Uterus (tissue), 4 donors: ENCODE results near the gene SPATA7. TPM values are rescaled to one million over a fixed set of nuclear protein-coding genes. Genes with fewer than 3 reads are reported as not detected.

ENCODE experiments used
- DNase-seq, 2 donors: peaks; one replicate each; pipeline ENCODE4 v3.0.0-alpha.2; 2019 to 2020
- H3K27ac ChIP-seq, 2 donors: fragments of 200-600 bp; sonication (generic); 1 replicate in 1 of 2; 2 replicates in 1 of 2; pipeline ENCODE4 v1.5.1; 2016 to 2018
- H3K27me3 ChIP-seq, 2 donors: fragments of 200-600 bp; sonication (generic); one replicate each; pipeline ENCODE4 v1.5.1; 2018 to 2019; ENCODE audit warnings: control low read depth in 1 of 2
- H3K36me3 ChIP-seq, 2 donors: fragments of 200-600 bp; sonication (generic); one replicate each; pipeline ENCODE4 v1.5.1; 2019; ENCODE audit warnings: control low read depth in 1 of 2
- H3K4me1 ChIP-seq, 2 donors: fragments of 200-600 bp; sonication (generic); one replicate each; pipeline ENCODE4 v1.5.1; 2018 to 2019; ENCODE audit warnings: control low read depth in 1 of 2
- H3K4me3 ChIP-seq, 2 donors: fragments of 200-600 bp; sonication (generic); 1 replicate in 1 of 2; 2 replicates in 1 of 2; pipeline ENCODE4 v1.5.1; 2018 to 2019; ENCODE audit warnings: mild to moderate bottlenecking in 1 of 2
- H3K9me3 ChIP-seq, 2 donors: fragments of 200-600 bp; sonication (generic); one replicate each; pipeline ENCODE4 v1.5.1; 2019; ENCODE audit warnings: control low read depth in 1 of 2
- POLR2A ChIP-seq, 2 donors: fragments of 450-650 bp; IDR thresholded peaks; one replicate each; pipeline ENCODE4 v1.6.1; 2016; ENCODE audit warnings: antibody characterized with exemption in 2 of 2, mild to moderate bottlenecking in 1 of 2, moderate library complexity in 1 of 2
- intact Hi-C: fragments of 100-400 bp; cut with DNase I; formaldehyde crosslinking; loops from one replicate; pipeline ENCODE4 v1.15.1; 2023; ENCODE audit warnings: low total_unique reads
- total RNA-seq, 4 donors: library from RNA; depleted of rRNA in 3 of 4; stranded (reverse); fragments of >200 nt in 3 of 4; gene quantifications; one replicate each; pipeline versions ENCODE4 v1.1.0 to v1.2.4, GENCODE V29; 2014 to 2023
- TF ChIP-seq, protein P1 (sequence below), 4 experiments: fragments of 200-600 bp in 2 of 4; fragments of 450-650 bp in 2 of 4; sonication (generic) in 2 of 4; IDR thresholded peaks; one replicate each; pipeline ENCODE4 v1.5.1; 2016 to 2019; ENCODE audit warnings: antibody characterized with exemption in 4 of 4, mild to moderate bottlenecking in 2 of 4, moderate library complexity in 1 of 4
- donor health status: DM: yes; HTN: yes; CAD: no.

Gene SPATA7
- total RNA-seq, 4 donors from 2014 or later = 21.3 to 61.8 (median 41.6) TPM

- intact Hi-C loops = no loop called here
- DNase-seq = no peak
- Histone ChIP-seq H3K36me3 (no peaks in the 10 kb centered on the region), H3K9me3 (peaks cover 0 to 26% of the 10 kb centered on the region in 2 donors), H3K27ac (no peak overlapping the region), H3K4me1 (no peaks in the 10 kb centered on the region), H3K4me3 (no peak overlapping the region), H3K27me3 (no peaks in the 10 kb centered on the region)
- TF ChIP-seq POLR2A (IDR thresholded peaks at IDR 0.05) = no peak
- TF ChIP-seq, protein P1, sequence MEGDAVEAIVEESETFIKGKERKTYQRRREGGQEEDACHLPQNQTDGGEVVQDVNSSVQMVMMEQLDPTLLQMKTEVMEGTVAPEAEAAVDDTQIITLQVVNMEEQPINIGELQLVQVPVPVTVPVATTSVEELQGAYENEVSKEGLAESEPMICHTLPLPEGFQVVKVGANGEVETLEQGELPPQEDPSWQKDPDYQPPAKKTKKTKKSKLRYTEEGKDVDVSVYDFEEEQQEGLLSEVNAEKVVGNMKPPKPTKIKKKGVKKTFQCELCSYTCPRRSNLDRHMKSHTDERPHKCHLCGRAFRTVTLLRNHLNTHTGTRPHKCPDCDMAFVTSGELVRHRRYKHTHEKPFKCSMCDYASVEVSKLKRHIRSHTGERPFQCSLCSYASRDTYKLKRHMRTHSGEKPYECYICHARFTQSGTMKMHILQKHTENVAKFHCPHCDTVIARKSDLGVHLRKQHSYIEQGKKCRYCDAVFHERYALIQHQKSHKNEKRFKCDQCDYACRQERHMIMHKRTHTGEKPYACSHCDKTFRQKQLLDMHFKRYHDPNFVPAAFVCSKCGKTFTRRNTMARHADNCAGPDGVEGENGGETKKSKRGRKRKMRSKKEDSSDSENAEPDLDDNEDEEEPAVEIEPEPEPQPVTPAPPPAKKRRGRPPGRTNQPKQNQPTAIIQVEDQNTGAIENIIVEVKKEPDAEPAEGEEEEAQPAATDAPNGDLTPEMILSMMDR (IDR thresholded peaks at IDR 0.05) = no peak
Measured at GRCh38 chr14:88417594-88417993, 32.1 kb downstream of the SPATA7 start.

DNA sequence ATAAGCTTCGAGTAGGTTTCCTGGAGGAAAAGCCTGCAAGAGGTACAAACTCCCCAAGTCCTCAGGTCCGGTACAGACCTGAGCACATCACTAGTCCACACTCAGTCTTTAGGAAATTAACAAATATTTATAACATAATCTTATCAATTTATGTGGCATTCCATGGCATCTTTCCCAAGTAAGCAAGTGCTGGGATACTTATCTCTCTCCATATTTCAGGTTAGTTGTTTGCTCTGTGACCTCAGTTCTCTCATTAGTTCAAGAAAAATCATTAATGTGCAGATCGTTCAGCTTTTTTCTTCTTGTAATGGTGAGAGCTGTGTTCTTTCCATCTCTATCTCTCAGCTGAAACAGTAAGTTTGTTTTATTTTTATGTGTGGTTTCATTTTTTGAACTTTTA is 34.7 kb downstream of the SPATA7 start:
- no peak overlapping the region for H3K4me3 ChIP-seq
- intact Hi-C loops = no loop called here
- H3K27ac ChIP-seq = no peak overlapping the region
- no peaks in the 10 kb centered on the region for H3K36me3 ChIP-seq
- H3K9me3 ChIP-seq = peaks cover 0 to 26% of the 10 kb centered on the region in 2 donors
- no peak for DNase-seq
- no peaks in the 10 kb centered on the region for H3K4me1 ChIP-seq
- H3K27me3 ChIP-seq = no peaks in the 10 kb centered on the region
- TF ChIP-seq, protein P1 (IDR thresholded peaks at IDR 0.05) = no peak
- TF ChIP-seq POLR2A (IDR thresholded peaks at IDR 0.05) = no peak

DNA sequence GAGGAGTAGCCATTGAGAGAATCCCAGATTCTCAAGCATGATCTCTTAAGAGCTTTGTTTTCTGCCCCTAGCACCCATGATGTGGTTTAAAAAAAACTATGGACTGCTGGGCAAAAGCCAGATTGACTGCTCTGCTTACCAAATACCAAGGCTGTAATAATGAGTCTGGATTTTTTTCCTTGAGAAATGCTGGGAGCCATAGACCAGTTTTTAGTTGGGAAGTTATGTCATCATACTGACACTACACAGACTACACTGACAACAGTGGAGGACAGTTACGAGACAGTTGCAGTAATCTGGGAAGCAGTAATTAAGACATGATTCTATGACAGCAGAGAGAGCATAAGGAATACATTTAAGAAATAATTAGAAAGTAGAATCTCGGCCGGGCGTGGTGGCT is 35.8 kb downstream of the SPATA7 start:
- H3K27me3 ChIP-seq = no peaks in the 10 kb centered on the region
- TF ChIP-seq, protein P1 (IDR thresholded peaks at IDR 0.05) = no peak
- TF ChIP-seq POLR2A (IDR thresholded peaks at IDR 0.05) = no peak
- no peak overlapping the region for H3K4me3 ChIP-seq
- no peak for DNase-seq
- H3K27ac ChIP-seq = no peak overlapping the region
- H3K4me1 ChIP-seq = no peaks in the 10 kb centered on the region
- intact Hi-C loops = no loop called here
- no peaks in the 10 kb centered on the region for H3K36me3 ChIP-seq
- peaks cover 0 to 19% of the 10 kb centered on the region in 2 donors for H3K9me3 ChIP-seq

GRCh38 chr14:88422047-88422446 is 36.6 kb downstream of the SPATA7 start:
- TF ChIP-seq, protein P1 (IDR thresholded peaks at IDR 0.05) = no peak
- no peak for TF ChIP-seq POLR2A (IDR thresholded peaks at IDR 0.05)
- no peaks in the 10 kb centered on the region for H3K36me3 ChIP-seq
- no peaks in the 10 kb centered on the region for H3K4me1 ChIP-seq
- no peaks in the 10 kb centered on the region for H3K27me3 ChIP-seq
- no peak overlapping the region for H3K4me3 ChIP-seq
- no peak for DNase-seq
- no peak overlapping the region for H3K27ac ChIP-seq
- H3K9me3 ChIP-seq = peaks cover 0 to 15% of the 10 kb centered on the region in 2 donors
- intact Hi-C loops = no loop called here

DNA sequence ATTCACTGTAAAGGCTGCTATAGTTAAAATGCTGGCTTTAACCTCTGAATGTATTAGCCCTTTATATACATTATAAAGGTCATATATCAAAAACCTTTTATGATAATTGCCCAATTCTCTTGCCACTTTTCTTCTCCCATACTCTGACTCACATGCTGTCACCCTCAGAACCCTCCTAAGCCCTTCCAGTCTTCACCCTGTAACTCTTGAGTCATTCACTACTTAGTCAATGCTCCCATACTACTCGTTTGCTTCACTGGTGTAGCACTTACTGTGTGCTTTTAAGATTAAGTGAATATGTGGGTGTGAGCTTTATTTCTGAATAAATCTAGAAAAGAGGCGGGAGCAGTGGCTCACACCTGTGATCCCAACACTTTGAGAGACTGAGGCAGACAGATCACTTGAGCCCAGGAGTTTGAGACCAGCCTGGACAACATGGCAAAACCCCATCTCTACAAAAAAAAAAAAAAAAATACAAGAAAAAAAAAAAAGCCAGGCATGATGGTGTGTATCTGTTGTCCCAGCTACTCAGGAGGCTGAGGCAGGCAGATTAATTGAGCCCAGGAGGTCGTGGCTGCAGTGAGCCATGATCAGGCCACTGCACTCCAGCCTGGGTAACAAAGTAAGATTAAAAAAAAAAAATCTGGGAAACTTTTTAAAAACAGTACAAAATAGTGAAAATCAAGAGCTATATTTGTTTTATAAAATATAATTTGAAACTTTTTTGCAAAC is 37.6 kb downstream of the SPATA7 start:
- TF ChIP-seq POLR2A (IDR thresholded peaks at IDR 0.05) = no peak
- TF ChIP-seq, protein P1 (IDR thresholded peaks at IDR 0.05) = no peak
- DNase-seq = no peak
- H3K27ac ChIP-seq = no peak overlapping the region
- no peak overlapping the region for H3K4me3 ChIP-seq
- no peaks in the 10 kb centered on the region for H3K27me3 ChIP-seq
- intact Hi-C loops = no loop called here
- H3K9me3 ChIP-seq = peaks cover 0 to 4% of the 10 kb centered on the region in 2 donors
- no peaks in the 10 kb centered on the region for H3K4me1 ChIP-seq
- H3K36me3 ChIP-seq = no peaks in the 10 kb centered on the region
